Ishikawa (cell line): ENCODE measurements around the gene GUCY1B1.
A peak's percentile ranks its signal among the peaks of the same experiment; 100 is the strongest.

Source experiments
- CEBPB ChIP-seq: IDR thresholded peaks from 2 replicates; pipeline ENCODE4 v1.6.1; 2012
- CREB1 ChIP-seq: IDR thresholded peaks from 2 replicates; pipeline ENCODE4 v1.6.1; 2012; ENCODE audit warnings: low read depth
- EGR1 ChIP-seq: IDR thresholded peaks from 2 replicates; pipeline ENCODE4 v1.6.1; 2012
- EP300 ChIP-seq: IDR thresholded peaks from 2 replicates; pipeline ENCODE4 v1.6.1; 2012; ENCODE audit warnings: borderline replicate concordance
- FOXM1 ChIP-seq: IDR thresholded peaks from 2 replicates; pipeline ENCODE4 v1.6.1; 2012; ENCODE audit warnings: low read depth, borderline replicate concordance
- MAX ChIP-seq: IDR thresholded peaks from 2 replicates; pipeline ENCODE4 v1.6.1; 2012
- NFIC ChIP-seq: IDR thresholded peaks from 2 replicates; pipeline ENCODE4 v1.6.1; 2012
- RAD21 ChIP-seq: IDR thresholded peaks from 2 replicates; pipeline ENCODE4 v1.6.1; 2012; ENCODE audit warnings: low read depth
- REST ChIP-seq: IDR thresholded peaks from 2 replicates; pipeline ENCODE4 v1.6.1; 2012; ENCODE audit warnings: low read depth, mild to moderate bottlenecking
- TAF1 ChIP-seq: IDR thresholded peaks from 2 replicates; pipeline ENCODE4 v1.6.1; 2012; ENCODE audit warnings: low read depth, mild to moderate bottlenecking
- TCF12 ChIP-seq: IDR thresholded peaks from 2 replicates; pipeline ENCODE4 v1.6.1; 2012; ENCODE audit warnings: low read depth
- TEAD4 ChIP-seq: IDR thresholded peaks from 2 replicates; pipeline ENCODE4 v1.6.1; 2012
- USF1 ChIP-seq: IDR thresholded peaks from 2 replicates; pipeline ENCODE4 v1.6.1; 2012
- YY1 ChIP-seq: IDR thresholded peaks from 2 replicates; pipeline ENCODE4 v1.6.1; 2012; ENCODE audit warnings: low read depth
- ZBTB7A ChIP-seq: IDR thresholded peaks from 2 replicates; pipeline ENCODE4 v1.6.1; 2012; ENCODE audit warnings: low read depth

Gene GUCY1B1

GRCh38 chr4:155787113-155787710, 28.4 kb downstream of the GUCY1B1 start:
- TF ChIP-seq YY1 (peak; percentile 87), CREB1 (no peak), EGR1 (no peak), RAD21 (peak; percentile 98), EP300 (no peak), TEAD4 (no peak), MAX (no peak), FOXM1 (no peak), NFIC (no peak)

- TF ChIP-seq USF1 (no peak), CEBPB (no peak), NFIC (no peak), MAX (no peak), YY1 (no peak), RAD21 (no peak), REST (no peak), TAF1 (no peak), FOXM1 (no peak), EP300 (no peak), TCF12 (no peak), EGR1 (no peak), CREB1 (no peak), ZBTB7A (no peak), TEAD4 (no peak)
Measured at GRCh38 chr4:155789391-155789790, 30.6 kb downstream of the GUCY1B1 start.

- TF ChIP-seq RAD21 = no peak
- TF ChIP-seq YY1 = no peak
- TF ChIP-seq EGR1 = no peak
- no peak for TF ChIP-seq EP300
- TF ChIP-seq USF1 = no peak
- TF ChIP-seq ZBTB7A = no peak
- TF ChIP-seq NFIC = no peak
Measured at GRCh38 chr4:155789982-155790381, 31.2 kb downstream of the GUCY1B1 start.

GRCh38 chr4:155794589-155795236, 35.9 kb downstream of the GUCY1B1 start:
- TF ChIP-seq REST (no peak), NFIC (no peak), ZBTB7A (no peak), CREB1 (no peak), TAF1 (no peak), FOXM1 (no peak), YY1 (no peak)

GRCh38 chr4:155795991-155796390, 37.2 kb downstream of the GUCY1B1 start:
- TF ChIP-seq CREB1 = no peak
- TF ChIP-seq RAD21 = no peak
- no peak for TF ChIP-seq CEBPB
- TF ChIP-seq TCF12 = no peak
- no peak for TF ChIP-seq EP300
- no peak for TF ChIP-seq USF1
- no peak for TF ChIP-seq NFIC
- no peak for TF ChIP-seq TAF1
- no peak for TF ChIP-seq REST
- TF ChIP-seq EGR1 = no peak
